ENCODE data around the gene NRP2.
A peak's percentile ranks its signal among the peaks of the same experiment; 100 is the strongest.

NRP2 gene

DNA sequence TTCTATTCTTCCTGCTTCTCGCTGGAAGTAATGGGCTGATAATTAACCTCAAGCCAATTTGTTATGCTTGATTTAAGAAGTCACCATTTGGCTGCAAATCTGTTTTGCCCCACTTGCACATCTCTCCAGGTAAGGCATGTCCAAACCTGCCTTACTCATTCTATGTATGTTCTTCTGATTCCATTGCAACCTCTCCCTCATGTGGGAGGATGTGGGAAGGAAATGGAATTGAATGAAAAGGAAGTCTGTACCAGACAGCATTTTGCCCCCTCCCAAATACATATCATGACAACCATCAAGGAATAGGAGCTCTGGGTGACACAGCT is 131.7 kb downstream of the NRP2 start:
- no peak for TF ChIP-seq ZBTB7A (IDR thresholded peaks at IDR 0.05; ENCODE audit: low read depth)
- TF ChIP-seq EP300 (IDR thresholded peaks at IDR 0.05; ENCODE audit: borderline replicate concordance) = no peak
- no peak for TF ChIP-seq YY1 (IDR thresholded peaks at IDR 0.05; ENCODE audit: low read depth)
- TF ChIP-seq REST (IDR thresholded peaks at IDR 0.05; ENCODE audit: low read depth) = no peak
- no peak for TF ChIP-seq TCF12 (IDR thresholded peaks at IDR 0.05; ENCODE audit: low read depth)

GRCh38 chr2:205815673-205816072 is 133.4 kb downstream of the NRP2 start:
- TF ChIP-seq RAD21 (IDR thresholded peaks at IDR 0.05; ENCODE audit: low read depth) (no peak), FOXM1 (IDR thresholded peaks at IDR 0.05; ENCODE audit: borderline replicate concordance, low read depth) (no peak), NFIC (IDR thresholded peaks at IDR 0.05) (no peak), REST (IDR thresholded peaks at IDR 0.05; ENCODE audit: low read depth) (no peak), USF1 (IDR thresholded peaks at IDR 0.05) (no peak), MAX (IDR thresholded peaks at IDR 0.05) (no peak), TCF12 (IDR thresholded peaks at IDR 0.05; ENCODE audit: low read depth) (no peak)

- TF ChIP-seq ZBTB7A (IDR thresholded peaks at IDR 0.05; ENCODE audit: low read depth) = no peak
- 0 out of 2 replicates have a peak, but pooled peaks have one; percentile 22 for TF ChIP-seq USF1 (IDR thresholded peaks at IDR 0.05)
Measured at GRCh38 chr2:205816268-205816667, 134.0 kb downstream of the NRP2 start.

- TF ChIP-seq REST (IDR thresholded peaks at IDR 0.05; ENCODE audit: low read depth) (no peak), RAD21 (IDR thresholded peaks at IDR 0.05; ENCODE audit: low read depth) (no peak), USF1 (IDR thresholded peaks at IDR 0.05) (no peak), MAX (IDR thresholded peaks at IDR 0.05) (no peak), YY1 (IDR thresholded peaks at IDR 0.05; ENCODE audit: low read depth) (no peak), ZBTB7A (IDR thresholded peaks at IDR 0.05; ENCODE audit: low read depth) (no peak), TCF12 (IDR thresholded peaks at IDR 0.05; ENCODE audit: low read depth) (no peak), FOXM1 (IDR thresholded peaks at IDR 0.05; ENCODE audit: borderline replicate concordance, low read depth) (no peak), TEAD4 (IDR thresholded peaks at IDR 0.05) (no peak), NFIC (IDR thresholded peaks at IDR 0.05) (no peak), EP300 (IDR thresholded peaks at IDR 0.05; ENCODE audit: borderline replicate concordance) (no peak), EGR1 (IDR thresholded peaks at IDR 0.05) (no peak), CEBPB (IDR thresholded peaks at IDR 0.05) (no peak), TAF1 (IDR thresholded peaks at IDR 0.05; ENCODE audit: low read depth) (no peak), CREB1 (IDR thresholded peaks at IDR 0.05; ENCODE audit: low read depth) (no peak)
Measured at GRCh38 chr2:205822579-205822978, 140.3 kb downstream of the NRP2 start.

- no peak for TF ChIP-seq CEBPB (IDR thresholded peaks at IDR 0.05)
- TF ChIP-seq TCF12 (IDR thresholded peaks at IDR 0.05; ENCODE audit: low read depth) = no peak
- TF ChIP-seq RAD21 (IDR thresholded peaks at IDR 0.05; ENCODE audit: low read depth) = no peak
- no peak for TF ChIP-seq ZBTB7A (IDR thresholded peaks at IDR 0.05; ENCODE audit: low read depth)
- no peak for TF ChIP-seq CREB1 (IDR thresholded peaks at IDR 0.05; ENCODE audit: low read depth)
- no peak for TF ChIP-seq TEAD4 (IDR thresholded peaks at IDR 0.05)
- TF ChIP-seq EP300 (IDR thresholded peaks at IDR 0.05; ENCODE audit: borderline replicate concordance) = no peak
Measured at GRCh38 chr2:205827809-205828365, 145.6 kb downstream of the NRP2 start.
